Keratinocyte (primary cell): Measurements from ENCODE around the gene UVSSA.

Experiments
- CTCF ChIP-seq, 3 experiments: IDR thresholded peaks in 1 of 3; conservative IDR thresholded peaks in 1 of 3; optimal IDR thresholded peaks in 1 of 3; 2 replicates in 2 of 3; 3 replicates in 1 of 3; pipeline versions ENCODE3 to v1.5.1; 2011; ENCODE audit warnings: low read length in 3 of 3, mild to moderate bottlenecking in 3 of 3, moderate library complexity in 2 of 3, control low read depth in 1 of 3, inconsistent platforms in 1 of 3; ENCODE audit not compliant: insufficient read depth in 2 of 3; ENCODE audit errors: extremely low read depth in 1 of 3
- EZH2 ChIP-seq: IDR thresholded peaks from one replicate; pipeline ENCODE4 v1.6.1; 2012; ENCODE audit warnings: inconsistent platforms, mild to moderate bottlenecking, low read length, moderate library complexity

GRCh38 chr4:1323635-1324442 lies 23.2 kb upstream of the UVSSA start:
- no peak for TF ChIP-seq CTCF (optimal IDR thresholded peaks at IDR 0.05 in 1 of 3, IDR thresholded peaks at IDR 0.05 in 1 of 3, conservative IDR thresholded peaks at IDR 0.05 in 1 of 3; ENCODE audit: extremely low read depth in 1 of 3, insufficient read depth in 2 of 3, low read length in 3 of 3)
- TF ChIP-seq EZH2: no peak
